HepG2 (cell line): ENCODE data around the gene KLHL40.

ENCODE experiments used
- CTCF ChIP-seq: sonication (generic); formaldehyde crosslinking; IDR thresholded peaks from 2 replicates; pipeline ENCODE4 v1.5.0; 2020; ENCODE audit warnings: mild to moderate bottlenecking, missing genetic modification reagents, moderate library complexity
- NR3C1 ChIP-seq: sonication (generic); formaldehyde crosslinking; IDR thresholded peaks from 2 replicates; pipeline ENCODE4 v1.4.0; 2020; ENCODE audit warnings: missing genetic modification reagents
- ONECUT2 ChIP-seq: sonication (generic); formaldehyde crosslinking; IDR thresholded peaks from 2 replicates; pipeline ENCODE4 v1.4.0; 2020; ENCODE audit warnings: missing genetic modification reagents
- SETDB1 ChIP-seq: sonication (generic); formaldehyde crosslinking; IDR thresholded peaks from 2 replicates; pipeline ENCODE4 v1.5.1; 2020; ENCODE audit warnings: missing genetic modification reagents, mild to moderate bottlenecking, borderline replicate concordance
- TAF1 ChIP-seq: sonication (generic); formaldehyde crosslinking; IDR thresholded peaks from 2 replicates; pipeline ENCODE4 v1.4.0; 2020; ENCODE audit warnings: missing genetic modification reagents
- TCF7 ChIP-seq: sonication (generic); IDR thresholded peaks from 2 replicates; pipeline ENCODE4 v1.6.1; 2016; ENCODE audit warnings: antibody characterized with exemption, low read depth
- ZBTB21 ChIP-seq: sonication (generic); formaldehyde crosslinking; IDR thresholded peaks from 2 replicates; pipeline ENCODE4 v1.4.0; 2020; ENCODE audit warnings: missing genetic modification reagents

GRCh38 chr3:42658771-42659390 lies 26.5 kb upstream of the KLHL40 start:
- TF ChIP-seq SETDB1 (CRISPR knock-in tag) (no peak), TCF7 (no peak), CTCF (no peak), ZBTB21 (CRISPR knock-in tag) (no peak), TAF1 (no peak), ONECUT2 (no peak), NR3C1 (CRISPR knock-in tag) (no peak)
